ENCODE data around the gene SPOCK3. TPM values are rescaled to one million over a fixed set of nuclear protein-coding genes. Genes with fewer than 3 reads are reported as not detected.

The SPOCK3 gene
- polyA plus RNA-seq, 1 experiment: not detected

GRCh38 chr4:166941629-166942028, 292.7 kb downstream of the SPOCK3 start:
- H3K4me3 ChIP-seq (ENCODE audit: low read depth, low read length): no peak overlapping the region
- peaks cover 7% of the 10 kb centered on the region for H3K9me3 ChIP-seq (ENCODE audit: control insufficient read depth, insufficient read depth, low read length)
- H3K27me3 ChIP-seq (ENCODE audit: control insufficient read depth, insufficient read depth, low read length): no peaks in the 10 kb centered on the region
- H3K27ac ChIP-seq (ENCODE audit: low read depth, low read length): no peak overlapping the region
- POLR2A ChIA-PET: no interaction called here
- no peak for TF ChIP-seq CTCF (IDR thresholded peaks at IDR 0.05; ENCODE audit: low read depth, low read length)
- DNase-seq (ENCODE audit: low read depth, low spot score): no peak
- CTCF ChIA-PET: no interaction called here

- Histone ChIP-seq H3K9me3 (ENCODE audit: control insufficient read depth, insufficient read depth, low read length) (peaks cover 7% of the 10 kb centered on the region), H3K27me3 (ENCODE audit: control insufficient read depth, insufficient read depth, low read length) (no peaks in the 10 kb centered on the region), H3K27ac (ENCODE audit: low read depth, low read length) (no peak overlapping the region), H3K4me3 (ENCODE audit: low read depth, low read length) (no peak overlapping the region)
- no peak for DNase-seq (ENCODE audit: low read depth, low spot score)
- CTCF ChIA-PET: no interaction called here
- TF ChIP-seq CTCF (IDR thresholded peaks at IDR 0.05; ENCODE audit: low read depth, low read length): no peak
- POLR2A ChIA-PET: no interaction called here
Observed at GRCh38 chr4:166930464-166930863, 303.8 kb downstream of the SPOCK3 start.

GRCh38 chr4:166924424-166924823, 309.9 kb downstream of the SPOCK3 start:
- Histone ChIP-seq H3K27ac (ENCODE audit: low read depth, low read length) (no peak overlapping the region), H3K4me3 (ENCODE audit: low read depth, low read length) (no peak overlapping the region), H3K27me3 (ENCODE audit: control insufficient read depth, insufficient read depth, low read length) (no peaks in the 10 kb centered on the region), H3K9me3 (ENCODE audit: control insufficient read depth, insufficient read depth, low read length) (peaks cover 4% of the 10 kb centered on the region)
- no peak for DNase-seq (ENCODE audit: low read depth, low spot score)
- CTCF ChIA-PET: no interaction called here
- POLR2A ChIA-PET: no interaction called here
- TF ChIP-seq CTCF (IDR thresholded peaks at IDR 0.05; ENCODE audit: low read depth, low read length): no peak

- ChIA-PET CTCF (interaction anchor here (0.6 kb wide), 1 partner anchor 1422 kb away, joined by 3 read pairs; no protein-coding TSS in a partner anchor), POLR2A (no interaction called here)
- TF ChIP-seq CTCF (IDR thresholded peaks at IDR 0.05; ENCODE audit: low read depth, low read length): no peak
- H3K9me3 ChIP-seq (ENCODE audit: control insufficient read depth, insufficient read depth, low read length): no peaks in the 10 kb centered on the region; the same call in 1 of the 2 replicates
- H3K4me3 ChIP-seq (ENCODE audit: low read depth, low read length): no peak overlapping the region
- no peak overlapping the region for H3K27ac ChIP-seq (ENCODE audit: low read depth, low read length)
- H3K27me3 ChIP-seq (ENCODE audit: control insufficient read depth, insufficient read depth, low read length): no peaks in the 10 kb centered on the region
- DNase-seq (ENCODE audit: low read depth, low spot score): no peak
Observed at GRCh38 chr4:166913926-166914325, 320.4 kb downstream of the SPOCK3 start.

- no peak for DNase-seq (ENCODE audit: low read depth, low spot score)
- no peak for TF ChIP-seq CTCF (IDR thresholded peaks at IDR 0.05; ENCODE audit: low read depth, low read length)
- no peaks in the 10 kb centered on the region for H3K27me3 ChIP-seq (ENCODE audit: control insufficient read depth, insufficient read depth, low read length)
- H3K27ac ChIP-seq (ENCODE audit: low read depth, low read length): no peak overlapping the region
- ChIA-PET POLR2A (no interaction called here), CTCF (no interaction called here)
- H3K4me3 ChIP-seq (ENCODE audit: low read depth, low read length): no peak overlapping the region
- peaks cover 6% of the 10 kb centered on the region; the same call in 1 of the 2 replicates for H3K9me3 ChIP-seq (ENCODE audit: control insufficient read depth, insufficient read depth, low read length)
Observed at GRCh38 chr4:166903408-166903807, 330.9 kb downstream of the SPOCK3 start.

Data from AG04450 (cell line).